Cardiac fibroblast (primary cell): ENCODE data around the gene ADAMTSL2.
A peak's percentile ranks its signal among the peaks of the same experiment; 100 is the strongest.

ENCODE experiments used
- DNase-seq, 2 donors: peaks; one replicate each; pipeline versions ENCODE4 v3.0.0 to v3.0.0-alpha.2; 2010; ENCODE audit warnings: low read depth in 2 of 2
- H3K4me3 ChIP-seq, 2 donors: replicated peaks in 1 of 2; 1 replicate in 1 of 2; 2 replicates in 1 of 2; pipeline ENCODE4 v1.5.1; 2011; ENCODE audit warnings: low read depth in 2 of 2, low read length in 2 of 2, mild to moderate bottlenecking in 2 of 2, moderate library complexity in 1 of 2
- CTCF ChIP-seq: IDR thresholded peaks from one replicate; pipeline ENCODE4 v1.5.1; 2011; ENCODE audit warnings: low read depth, mild to moderate bottlenecking, low read length, inconsistent platforms

ADAMTSL2 gene

GRCh38 chr9:133578524-133579441 lies 44.3 kb downstream of the ADAMTSL2 start:
- TF ChIP-seq CTCF, result no peak
- no peak overlapping the region for H3K4me3 ChIP-seq
- no peak for DNase-seq

GRCh38 chr9:133579601-133580418 lies 45.3 kb downstream of the ADAMTSL2 start:
- no peak overlapping the region for H3K4me3 ChIP-seq
- DNase-seq, result no peak
- TF ChIP-seq CTCF, result no peak

- no peak for TF ChIP-seq CTCF
- H3K4me3 ChIP-seq, result no peak overlapping the region
- no peak for DNase-seq
Observed at GRCh38 chr9:133580419-133580738, 45.9 kb downstream of the ADAMTSL2 start.

GRCh38 chr9:133581011-133581410 lies 46.5 kb downstream of the ADAMTSL2 start:
- H3K4me3 ChIP-seq, result no peak overlapping the region
- DNase-seq, result no peak
- no peak for TF ChIP-seq CTCF

GRCh38 chr9:133581513-133582343 lies 47.2 kb downstream of the ADAMTSL2 start:
- peak; percentile 7 to 99 for DNase-seq
- H3K4me3 ChIP-seq, result no peak overlapping the region
- TF ChIP-seq CTCF, result no peak

GRCh38 chr9:133582501-133583045 lies 48.1 kb downstream of the ADAMTSL2 start:
- TF ChIP-seq CTCF, result no peak
- DNase-seq, result no peak
- no peak overlapping the region for H3K4me3 ChIP-seq
